ENCODE data around the gene LYZL1. TPM values are rescaled to one million over a fixed set of nuclear protein-coding genes. Genes with fewer than 3 reads are reported as not detected.
"Not testable (repeated sequence)": the region's sequence is repeated elsewhere in the genome, so short reads cannot be mapped to it uniquely, and the experiment has no call there.

LYZL1 gene
- total RNA-seq, 1 donor from 2014 or later, result not detected

DNA sequence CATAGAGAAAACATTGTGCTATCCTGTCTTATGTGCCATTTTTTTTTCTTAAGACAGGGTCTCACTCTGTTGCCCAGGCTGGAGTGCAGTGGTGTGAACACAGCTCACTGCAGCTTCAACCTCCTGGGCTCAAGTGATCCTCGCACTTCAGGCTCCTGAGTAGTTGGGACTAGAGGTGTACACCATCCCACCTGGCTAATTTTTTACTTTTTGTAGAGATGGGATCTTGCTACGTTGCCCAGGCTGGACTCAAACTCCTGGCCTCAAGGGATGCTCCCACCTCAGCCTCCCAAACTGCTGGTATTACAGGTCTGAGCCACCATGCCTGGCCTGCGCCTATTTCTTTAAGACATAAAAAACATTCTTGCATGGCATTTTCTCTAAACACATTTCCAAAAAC, 20.6 kb downstream of the LYZL1 start:
- H3K4me1 ChIP-seq, result no peaks in the 10 kb centered on the region
- intact Hi-C loops (cut with DNase I), result loop anchor here (10.0 kb wide), 1 partner anchor 645 kb away; no protein-coding TSS in a partner anchor
- H3K36me3 ChIP-seq, result no peaks in the 10 kb centered on the region
- TF ChIP-seq, protein P1, sequence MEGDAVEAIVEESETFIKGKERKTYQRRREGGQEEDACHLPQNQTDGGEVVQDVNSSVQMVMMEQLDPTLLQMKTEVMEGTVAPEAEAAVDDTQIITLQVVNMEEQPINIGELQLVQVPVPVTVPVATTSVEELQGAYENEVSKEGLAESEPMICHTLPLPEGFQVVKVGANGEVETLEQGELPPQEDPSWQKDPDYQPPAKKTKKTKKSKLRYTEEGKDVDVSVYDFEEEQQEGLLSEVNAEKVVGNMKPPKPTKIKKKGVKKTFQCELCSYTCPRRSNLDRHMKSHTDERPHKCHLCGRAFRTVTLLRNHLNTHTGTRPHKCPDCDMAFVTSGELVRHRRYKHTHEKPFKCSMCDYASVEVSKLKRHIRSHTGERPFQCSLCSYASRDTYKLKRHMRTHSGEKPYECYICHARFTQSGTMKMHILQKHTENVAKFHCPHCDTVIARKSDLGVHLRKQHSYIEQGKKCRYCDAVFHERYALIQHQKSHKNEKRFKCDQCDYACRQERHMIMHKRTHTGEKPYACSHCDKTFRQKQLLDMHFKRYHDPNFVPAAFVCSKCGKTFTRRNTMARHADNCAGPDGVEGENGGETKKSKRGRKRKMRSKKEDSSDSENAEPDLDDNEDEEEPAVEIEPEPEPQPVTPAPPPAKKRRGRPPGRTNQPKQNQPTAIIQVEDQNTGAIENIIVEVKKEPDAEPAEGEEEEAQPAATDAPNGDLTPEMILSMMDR (IDR thresholded peaks at IDR 0.05), result no peak
- no peak for TF ChIP-seq POLR2A (IDR thresholded peaks at IDR 0.05)
- no peak for TF ChIP-seq POLR2AphosphoS5 (IDR thresholded peaks at IDR 0.05; ENCODE audit: insufficient read depth in 1 of 2, low read depth in 1 of 2)
- no peaks in the 10 kb centered on the region for H3K27me3 ChIP-seq
- peak in 1 of 2 donors; percentile 20 for DNase-seq (ENCODE audit: extremely low spot score in 2 of 2)
- no peaks in the 10 kb centered on the region for H3K9me3 ChIP-seq
- no peak overlapping the region for H3K4me3 ChIP-seq
- no peak overlapping the region for H3K27ac ChIP-seq

DNA sequence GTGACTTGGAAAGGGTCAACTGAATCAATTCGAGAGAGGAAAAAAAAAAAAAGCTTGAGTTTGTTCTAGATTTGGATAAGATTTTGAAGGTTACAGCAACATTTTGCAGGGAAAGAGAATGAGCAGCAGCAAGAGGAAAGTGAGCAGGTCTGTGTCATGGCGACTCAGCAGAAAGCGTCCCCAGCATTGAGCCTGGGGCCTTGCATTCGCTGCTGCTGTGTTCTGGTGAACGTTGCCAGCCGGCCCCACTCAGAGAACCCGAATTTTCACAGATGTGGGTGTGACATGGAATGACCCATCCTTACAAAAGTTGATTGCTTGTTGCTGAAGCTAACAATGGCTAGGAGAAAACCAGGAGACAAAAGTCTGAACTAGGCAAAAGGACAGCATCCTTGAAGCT, 21.6 kb downstream of the LYZL1 start:
- H3K27me3 ChIP-seq; H3K4me3 ChIP-seq; intact Hi-C loops (cut with DNase I); H3K27ac ChIP-seq; H3K4me1 ChIP-seq; H3K36me3 ChIP-seq; H3K9me3 ChIP-seq: not testable (repeated sequence)
- DNase-seq (ENCODE audit: extremely low spot score in 2 of 2), result peak in 1 of 2 donors; percentile 8

DNA sequence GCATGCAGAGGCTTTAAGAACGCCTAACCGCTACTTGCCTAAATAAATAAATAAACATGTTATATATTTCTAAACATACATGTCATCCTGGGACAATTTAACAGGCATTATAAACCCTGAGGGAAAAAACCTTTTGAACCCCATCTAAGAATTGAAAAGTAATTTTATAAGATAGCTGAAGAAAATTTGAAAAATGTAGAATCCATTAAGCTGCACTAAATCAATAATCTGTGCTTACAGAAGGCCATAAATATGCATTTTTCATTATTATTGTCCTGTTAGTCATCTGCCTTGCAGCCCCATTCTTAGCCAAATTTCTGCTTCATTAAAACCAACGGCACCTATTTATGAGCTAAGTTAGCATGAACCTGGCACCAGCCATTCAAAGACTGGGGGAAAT, 24.2 kb downstream of the LYZL1 start:
- Histone ChIP-seq H3K4me3 (no peak overlapping the region), H3K27me3 (no peaks in the 10 kb centered on the region), H3K27ac (no peak overlapping the region), H3K9me3 (no peaks in the 10 kb centered on the region), H3K36me3 (no peaks in the 10 kb centered on the region), H3K4me1 (no peaks in the 10 kb centered on the region)
- intact Hi-C loops (cut with DNase I), result no loop called here
- no peak for DNase-seq (ENCODE audit: extremely low spot score in 2 of 2)
- TF ChIP-seq POLR2AphosphoS5 (IDR thresholded peaks at IDR 0.05; ENCODE audit: insufficient read depth in 1 of 2, low read depth in 1 of 2) (no peak), POLR2A (IDR thresholded peaks at IDR 0.05) (no peak)
- TF ChIP-seq, protein P1 (IDR thresholded peaks at IDR 0.05), result no peak

DNA sequence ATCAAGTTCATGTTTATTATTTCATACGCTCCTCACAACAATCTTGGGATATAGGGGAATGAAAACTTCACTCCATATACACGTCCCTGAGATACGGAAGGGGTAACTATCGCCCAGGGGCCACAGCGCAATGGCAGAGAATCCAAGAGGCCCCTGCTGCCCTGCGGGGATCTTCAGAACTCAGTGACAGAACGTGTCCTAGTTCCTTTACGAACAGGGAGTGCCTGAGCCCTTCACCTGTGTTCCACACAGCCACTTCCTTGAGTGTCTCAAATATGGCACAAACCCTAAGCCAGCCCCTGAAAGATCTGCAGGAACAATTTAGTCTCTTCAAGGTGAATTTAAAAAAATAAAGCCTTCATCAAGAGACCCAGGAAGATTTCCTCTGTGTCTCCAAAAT, 25.9 kb downstream of the LYZL1 start:
- intact Hi-C loops (cut with DNase I), result no loop called here
- no peaks in the 10 kb centered on the region for H3K27me3 ChIP-seq

DNA sequence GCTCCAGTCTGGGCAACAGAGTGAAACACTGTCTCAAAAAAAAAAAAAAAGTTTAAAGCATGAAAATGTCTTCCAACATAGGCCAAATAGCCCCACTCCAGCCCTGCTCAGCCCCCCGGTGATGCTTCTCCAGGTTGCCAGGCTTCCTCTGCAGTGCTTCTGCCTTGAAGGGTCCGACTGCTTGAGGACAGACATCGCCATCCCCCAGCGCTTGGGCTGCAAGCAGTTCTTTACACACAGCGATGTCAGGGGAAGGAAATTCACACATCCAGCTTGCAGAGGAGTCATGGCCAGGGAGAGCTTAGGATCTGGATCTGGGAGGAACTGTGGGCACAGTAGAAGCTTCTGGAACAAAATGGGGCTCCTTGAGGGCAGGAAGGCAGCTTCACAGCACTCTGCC, 26.9 kb downstream of the LYZL1 start:
- intact Hi-C loops (cut with DNase I), result no loop called here
- no peaks in the 10 kb centered on the region for H3K9me3 ChIP-seq
- H3K27ac ChIP-seq, result no peak overlapping the region
- TF ChIP-seq POLR2AphosphoS5 (IDR thresholded peaks at IDR 0.05; ENCODE audit: insufficient read depth in 1 of 2, low read depth in 1 of 2) (no peak), POLR2A (IDR thresholded peaks at IDR 0.05) (no peak)
- TF ChIP-seq, protein P1 (IDR thresholded peaks at IDR 0.05), result no peak
- peaks cover 10% of the 10 kb centered on the region for H3K4me1 ChIP-seq
- no peak overlapping the region for H3K4me3 ChIP-seq
- H3K36me3 ChIP-seq, result no peaks in the 10 kb centered on the region
- H3K27me3 ChIP-seq, result no peaks in the 10 kb centered on the region
- peak in 1 of 2 donors; percentile 27 for DNase-seq (ENCODE audit: extremely low spot score in 2 of 2)

More for the DNA sequence above, 25.9 kb downstream of the LYZL1 start:
- H3K4me1 ChIP-seq, result peaks cover 10% of the 10 kb centered on the region
- H3K4me3 ChIP-seq, result no peak overlapping the region
- no peak overlapping the region for H3K27ac ChIP-seq
- TF ChIP-seq POLR2A (IDR thresholded peaks at IDR 0.05), result no peak
- TF ChIP-seq POLR2AphosphoS5 (IDR thresholded peaks at IDR 0.05; ENCODE audit: insufficient read depth in 1 of 2, low read depth in 1 of 2), result no peak
- TF ChIP-seq, protein P1 (IDR thresholded peaks at IDR 0.05), result no peak
- peak in 1 of 2 donors; percentile 27 for DNase-seq (ENCODE audit: extremely low spot score in 2 of 2)
- no peaks in the 10 kb centered on the region for H3K9me3 ChIP-seq
- H3K36me3 ChIP-seq, result no peaks in the 10 kb centered on the region
